CD4-positive, CD25-positive, alpha-beta regulatory T cell (primary cell): ENCODE measurements around the gene JPH2. TPM values are rescaled to one million over a fixed set of nuclear protein-coding genes. Genes with fewer than 3 reads are reported as not detected.
A peak's percentile ranks its signal among the peaks of the same experiment; 100 is the strongest.

Experiments
- ATAC-seq, 2 donors: fragments of 150-1000 bp; cut with Tn5 transposase; one replicate each; pipeline ENCODE4 v1.10.0; 2021; ENCODE audit warnings: low read depth in 2 of 2, moderate number of reproducible peaks in 2 of 2, moderate library complexity in 1 of 2
- DNase-seq, 3 donors: peaks; one replicate each; pipeline versions ENCODE4 v3.0.0 to v3.0.0-alpha.2; 2012 to 2022; ENCODE audit warnings: mixed read lengths in 1 of 3
- H3K27ac ChIP-seq: one replicate; pipeline ENCODE4 v1.7.0; 2013; ENCODE audit warnings: mild to moderate bottlenecking, low read length; ENCODE audit not compliant: insufficient read depth, poor library complexity, severe bottlenecking
- H3K27me3 ChIP-seq: one replicate; pipeline ENCODE4 v1.7.0; 2013; ENCODE audit warnings: low read length; ENCODE audit not compliant: control insufficient read depth, insufficient read depth
- H3K36me3 ChIP-seq: one replicate; pipeline ENCODE4 v1.7.0; 2013; ENCODE audit warnings: mild to moderate bottlenecking, low read length, moderate library complexity; ENCODE audit not compliant: control insufficient read depth, insufficient read depth
- H3K4me1 ChIP-seq: 2 replicates; pipeline ENCODE4 v1.7.0; 2013; ENCODE audit warnings: mild to moderate bottlenecking, low read length; ENCODE audit not compliant: insufficient read depth, control insufficient read depth, poor library complexity, severe bottlenecking
- H3K4me3 ChIP-seq: one replicate; pipeline ENCODE4 v1.7.0; 2013; ENCODE audit warnings: low read depth, mild to moderate bottlenecking, low read length, moderate library complexity
- H3K9me3 ChIP-seq, 2 experiments: 1 replicate in 1 of 2; 2 replicates in 1 of 2; pipeline ENCODE4 v1.7.0; 2013; ENCODE audit warnings: low read length in 2 of 2, mild to moderate bottlenecking in 1 of 2, moderate library complexity in 1 of 2; ENCODE audit not compliant: control insufficient read depth in 2 of 2
- H3K27ac Mint-ChIP-seq, 3 donors: one replicate each; pipeline ENCODE4 v1.8.0; 2020 to 2022; ENCODE audit warnings: mild to moderate bottlenecking in 3 of 3, mixed read lengths in 3 of 3, moderate library complexity in 2 of 3
- H3K27me3 Mint-ChIP-seq: one replicate; pipeline ENCODE4 v1.8.0; 2022; ENCODE audit warnings: mild to moderate bottlenecking, mixed read lengths
- H3K36me3 Mint-ChIP-seq: one replicate; pipeline ENCODE4 v1.8.0; 2020; ENCODE audit warnings: mixed read lengths
- H3K4me1 Mint-ChIP-seq, 4 donors: one replicate each; pipeline ENCODE4 v1.8.0; 2020 to 2022; ENCODE audit warnings: mixed read lengths in 4 of 4, mild to moderate bottlenecking in 1 of 4
- H3K4me3 Mint-ChIP-seq, 4 donors: one replicate each; pipeline ENCODE4 v1.8.0; 2020 to 2022; ENCODE audit warnings: mild to moderate bottlenecking in 4 of 4, mixed read lengths in 4 of 4, moderate library complexity in 3 of 4
- H3K9me3 Mint-ChIP-seq, 7 donors: one replicate each; pipeline ENCODE4 v1.8.0; 2020 to 2022; ENCODE audit warnings: mixed read lengths in 7 of 7, mild to moderate bottlenecking in 3 of 7, moderate library complexity in 2 of 7
- polyA plus RNA-seq, 4 donors: library from polyadenylated mRNA; unstranded; fragments of 300-500 nt; fragmentation: Illumina TruSeq; gene quantifications; one replicate each; pipeline ENCODE4 v1.2.3, GENCODE V29; 2021
- total RNA-seq: library from RNA; stranded (reverse); gene quantifications from one replicate; pipeline ENCODE4 v1.2.3, GENCODE V29; 2022

The JPH2 gene
- total and polyA plus RNA-seq, 5 donors from 2014 or later = not detected

DNA sequence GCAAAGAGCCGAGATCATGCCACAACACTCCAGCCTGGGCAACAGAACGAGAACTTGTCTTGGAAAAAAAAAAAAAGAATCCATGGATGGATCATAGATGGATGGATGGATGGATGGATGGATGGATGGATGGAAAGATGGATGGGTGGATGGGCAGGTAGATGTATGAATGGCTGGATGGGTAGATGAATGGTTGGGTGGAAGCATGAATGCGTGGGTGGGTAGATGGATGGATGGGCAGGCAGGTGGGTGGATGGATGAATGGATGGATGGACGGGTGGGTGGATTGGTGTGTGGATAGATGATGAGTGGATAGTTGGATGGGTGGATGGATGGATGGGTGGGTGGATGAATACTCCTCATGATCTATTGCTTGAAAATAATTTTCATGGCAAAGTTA lies 1.4 kb downstream of the JPH2 start:
- Histone ChIP-seq H3K4me3 (no peak overlapping the region), H3K9me3 (no peaks in the 10 kb centered on the region), H3K36me3 (no peaks in the 10 kb centered on the region), H3K27me3 (peaks cover 21% of the 10 kb centered on the region), H3K4me1 (peaks cover 7% of the 10 kb centered on the region), H3K27ac (no peak overlapping the region)
- H3K27ac Mint-ChIP-seq = no peak overlapping the region
- peaks cover 0 to 2% (median 0%) of the 10 kb centered on the region in 7 donors for H3K9me3 Mint-ChIP-seq
- DNase-seq = no peak
- H3K27me3 Mint-ChIP-seq = peaks cover 62% of the 10 kb centered on the region
- peak overlapping the region in 1 of 4 donors; percentile 62 for H3K4me3 Mint-ChIP-seq
- no peak for ATAC-seq
- peaks cover 0 to 6% (median 2%) of the 10 kb centered on the region in 4 donors for H3K4me1 Mint-ChIP-seq
- no peaks in the 10 kb centered on the region for H3K36me3 Mint-ChIP-seq

DNA sequence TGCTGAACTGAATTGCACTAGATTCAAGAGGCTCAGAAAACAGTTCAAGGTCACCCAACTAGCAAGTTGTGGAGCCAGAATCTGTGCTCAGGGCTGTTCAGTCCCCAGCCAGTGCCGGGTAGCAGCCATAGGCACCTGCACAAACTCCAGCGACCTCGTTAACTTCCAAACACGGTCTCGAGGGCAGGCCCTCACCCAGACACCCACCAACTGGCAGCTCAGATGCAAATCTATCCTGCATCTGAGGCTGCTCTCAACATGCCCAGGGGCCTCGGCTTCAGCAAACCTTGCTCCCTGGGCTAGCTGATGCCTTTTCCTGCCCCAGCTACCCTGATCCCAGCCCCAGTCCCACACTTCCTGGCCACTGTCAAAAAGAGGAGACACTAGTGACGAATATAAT lies 3.7 kb downstream of the JPH2 start:
- Histone ChIP-seq H3K27ac (no peak overlapping the region), H3K9me3 (no peaks in the 10 kb centered on the region), H3K4me3 (no peak overlapping the region), H3K36me3 (no peaks in the 10 kb centered on the region), H3K4me1 (peaks cover 7% of the 10 kb centered on the region), H3K27me3 (peaks cover 15% of the 10 kb centered on the region)
- no peak overlapping the region for H3K27ac Mint-ChIP-seq
- no peak for ATAC-seq
- H3K4me3 Mint-ChIP-seq = no peak overlapping the region
- peaks cover 0 to 6% (median 0%) of the 10 kb centered on the region in 4 donors for H3K4me1 Mint-ChIP-seq
- DNase-seq = no peak
- no peaks in the 10 kb centered on the region for H3K36me3 Mint-ChIP-seq
- peaks cover 61% of the 10 kb centered on the region for H3K27me3 Mint-ChIP-seq
- peaks cover 0 to 2% (median 0%) of the 10 kb centered on the region in 7 donors for H3K9me3 Mint-ChIP-seq

DNA sequence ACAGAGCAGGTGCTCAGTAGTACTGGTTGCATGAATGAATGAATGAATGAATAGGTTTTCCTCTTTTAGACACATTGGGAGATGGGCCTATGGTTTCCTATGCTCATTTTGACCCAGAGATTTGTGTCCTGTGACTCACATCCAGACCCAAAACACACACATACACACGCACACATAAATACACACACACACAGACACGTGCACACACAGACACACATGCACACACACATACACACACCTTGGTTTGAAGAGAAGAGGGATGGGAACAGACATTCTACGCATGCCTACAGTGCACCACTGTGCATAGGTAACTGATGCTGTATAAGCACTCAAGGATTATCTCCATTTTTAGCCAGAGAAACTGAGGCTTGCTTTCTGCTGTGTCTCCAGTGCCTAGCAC lies 4.1 kb downstream of the JPH2 start:
- peaks cover 0 to 6% (median 0%) of the 10 kb centered on the region in 4 donors for H3K4me1 Mint-ChIP-seq
- peaks cover 14% of the 10 kb centered on the region for H3K27me3 ChIP-seq
- peaks cover 0 to 2% (median 0%) of the 10 kb centered on the region in 7 donors for H3K9me3 Mint-ChIP-seq
- peaks cover 7% of the 10 kb centered on the region for H3K4me1 ChIP-seq
- H3K27me3 Mint-ChIP-seq = peaks cover 61% of the 10 kb centered on the region
- H3K36me3 Mint-ChIP-seq = no peaks in the 10 kb centered on the region
- ATAC-seq = no peak
- H3K36me3 ChIP-seq = no peaks in the 10 kb centered on the region
- no peak for DNase-seq
- H3K27ac ChIP-seq = no peak overlapping the region
- no peak overlapping the region for H3K4me3 Mint-ChIP-seq
- H3K9me3 ChIP-seq = no peaks in the 10 kb centered on the region
- H3K4me3 ChIP-seq = no peak overlapping the region
- H3K27ac Mint-ChIP-seq = no peak overlapping the region

DNA sequence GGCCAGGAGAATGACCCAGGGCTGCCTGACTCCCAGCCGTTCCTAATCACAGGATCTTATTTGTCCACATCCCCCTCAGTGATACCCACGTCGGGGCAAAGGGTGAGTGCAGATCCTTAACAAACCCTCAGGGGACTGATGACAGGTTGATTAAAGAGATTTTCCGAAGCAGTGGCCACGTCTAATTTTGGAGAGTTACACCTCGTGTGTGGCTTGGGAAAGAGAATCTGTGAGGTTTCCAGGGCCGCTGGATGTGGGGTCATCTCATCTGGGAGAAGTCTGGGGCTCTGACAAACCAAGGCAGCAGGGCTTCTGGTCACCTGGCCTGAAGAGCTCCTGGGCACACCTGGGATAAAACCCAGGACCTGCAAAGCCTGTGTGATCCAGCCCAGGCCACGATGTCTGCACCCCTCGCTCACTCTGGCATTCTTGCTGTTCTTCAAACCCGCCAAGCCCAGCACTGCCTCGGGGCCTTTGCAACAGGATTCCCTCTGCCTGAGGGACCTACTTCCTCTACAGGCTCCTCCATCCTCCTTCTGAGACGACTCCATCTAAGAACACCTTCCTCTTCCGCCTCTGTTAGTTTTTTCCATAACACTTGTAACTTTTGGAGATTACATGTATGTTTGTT lies 4.7 kb downstream of the JPH2 start:
- Histone ChIP-seq H3K27me3 (peaks cover 12% of the 10 kb centered on the region), H3K27ac (no peak overlapping the region), H3K36me3 (no peaks in the 10 kb centered on the region), H3K4me1 (peaks cover 4% of the 10 kb centered on the region), H3K4me3 (no peak overlapping the region), H3K9me3 (no peaks in the 10 kb centered on the region)
- no peak overlapping the region for H3K4me3 Mint-ChIP-seq
- peak overlapping the region in 1 of 3 donors; percentile 12 for H3K27ac Mint-ChIP-seq
- peaks cover 0 to 2% (median 0%) of the 10 kb centered on the region in 7 donors for H3K9me3 Mint-ChIP-seq
- H3K36me3 Mint-ChIP-seq = no peaks in the 10 kb centered on the region
- DNase-seq (no peak), ATAC-seq (no peak)
- H3K27me3 Mint-ChIP-seq = peaks cover 56% of the 10 kb centered on the region
- H3K4me1 Mint-ChIP-seq = peaks cover 0 to 2% (median 0%) of the 10 kb centered on the region in 4 donors

DNA sequence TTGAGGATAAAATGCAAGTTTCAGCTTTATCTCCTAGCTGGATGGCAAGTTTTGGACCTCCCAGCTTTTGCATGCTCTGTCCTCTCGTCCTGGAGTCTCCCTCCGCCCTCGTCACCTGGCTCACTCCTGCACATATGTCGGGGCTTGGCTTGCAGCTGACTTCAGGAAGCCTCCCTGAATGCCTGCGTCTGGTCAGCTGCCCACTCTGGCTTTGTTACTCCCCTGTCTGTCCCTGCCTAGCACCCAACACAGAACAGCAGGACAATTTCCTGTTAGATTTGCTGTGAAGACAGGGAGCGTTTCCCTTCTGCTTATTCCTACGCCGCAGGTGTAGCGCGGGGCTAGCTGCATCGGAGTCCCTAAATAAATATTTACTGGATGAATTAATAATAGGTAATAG lies 5.4 kb downstream of the JPH2 start:
- H3K27ac ChIP-seq = no peak overlapping the region
- H3K4me3 Mint-ChIP-seq = no peak overlapping the region
- H3K27ac Mint-ChIP-seq = no peak overlapping the region
- H3K27me3 ChIP-seq = peaks cover 12% of the 10 kb centered on the region
- no peaks in the 10 kb centered on the region for H3K36me3 ChIP-seq
- ATAC-seq (no peak), DNase-seq (no peak)
- H3K4me3 ChIP-seq = no peak overlapping the region
- H3K36me3 Mint-ChIP-seq = no peaks in the 10 kb centered on the region
- H3K27me3 Mint-ChIP-seq = peaks cover 51% of the 10 kb centered on the region
- H3K9me3 ChIP-seq = no peaks in the 10 kb centered on the region
- H3K9me3 Mint-ChIP-seq = peaks cover 0 to 2% (median 0%) of the 10 kb centered on the region in 7 donors
- H3K4me1 Mint-ChIP-seq = no peaks in the 10 kb centered on the region
- no peaks in the 10 kb centered on the region for H3K4me1 ChIP-seq

DNA sequence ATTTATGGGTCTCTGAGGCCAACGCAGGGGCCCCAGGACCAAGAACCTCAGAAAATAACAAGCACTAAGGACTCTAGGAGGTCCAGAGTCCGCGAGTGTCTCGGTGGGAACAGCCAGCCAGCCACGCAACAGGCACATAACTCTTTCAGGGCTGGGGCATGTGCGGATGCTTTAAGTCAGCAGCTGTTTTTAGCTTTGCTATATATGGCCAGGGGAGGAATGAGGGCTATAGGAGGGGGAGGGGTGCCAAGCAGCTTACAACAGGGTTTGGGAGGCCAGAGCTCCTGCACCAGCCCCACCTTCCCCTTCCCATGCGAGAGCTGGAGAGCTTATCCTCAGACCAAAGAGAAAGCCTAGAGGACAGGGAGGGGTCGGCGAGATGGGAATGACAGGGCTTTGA lies 6.2 kb downstream of the JPH2 start:
- H3K4me1 ChIP-seq = no peaks in the 10 kb centered on the region
- Mint-ChIP-seq H3K4me1 (no peaks in the 10 kb centered on the region), H3K27ac (no peak overlapping the region), H3K4me3 (no peak overlapping the region), H3K36me3 (no peaks in the 10 kb centered on the region), H3K27me3 (peaks cover 43% of the 10 kb centered on the region), H3K9me3 (no peaks in the 10 kb centered on the region)
- no peak overlapping the region for H3K4me3 ChIP-seq
- no peak overlapping the region for H3K27ac ChIP-seq
- ATAC-seq (no peak), DNase-seq (no peak)
- no peaks in the 10 kb centered on the region for H3K9me3 ChIP-seq
- H3K27me3 ChIP-seq = peaks cover 6% of the 10 kb centered on the region
- no peaks in the 10 kb centered on the region for H3K36me3 ChIP-seq

DNA sequence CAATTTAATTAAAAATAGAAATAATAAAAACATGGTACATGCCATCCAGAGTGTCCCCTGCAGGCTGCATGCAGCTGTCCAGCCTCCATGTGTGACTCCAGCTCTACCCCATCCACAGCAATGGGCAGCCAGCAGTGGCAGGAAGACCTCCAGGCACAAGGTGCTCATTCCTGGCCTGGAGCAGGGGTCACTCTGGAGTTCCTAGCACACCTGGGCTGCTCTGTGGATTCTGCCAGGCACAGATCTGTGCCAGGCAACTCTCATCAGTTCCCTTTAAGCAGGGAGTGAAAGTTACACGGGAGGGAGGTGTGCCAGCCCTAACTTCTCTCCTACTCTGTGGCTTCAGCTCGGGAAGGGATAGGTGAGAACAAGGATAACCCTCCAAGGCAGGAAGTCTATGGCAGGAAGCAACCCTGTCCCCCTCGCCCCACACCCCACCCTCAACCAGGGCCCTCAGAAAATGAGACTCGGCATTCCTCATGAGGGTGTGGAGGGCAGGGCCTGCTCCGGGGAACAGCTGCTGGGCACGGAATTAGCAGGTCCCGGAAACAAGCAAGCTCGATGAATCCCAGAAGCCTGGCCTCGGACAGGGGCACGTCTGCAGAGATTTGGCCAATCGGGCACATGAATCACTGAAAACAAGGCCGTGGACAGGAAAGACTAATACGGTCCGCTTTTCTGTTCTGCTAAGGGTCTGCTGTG lies 10.0 kb downstream of the JPH2 start:
- Mint-ChIP-seq H3K4me3 (peak overlapping the region in 1 of 4 donors; percentile 32), H3K27ac (no peak overlapping the region)

More for the DNA sequence above, 10.0 kb downstream of the JPH2 start:
- no peaks in the 10 kb centered on the region for H3K4me1 ChIP-seq
- no peak for ATAC-seq
- no peak for DNase-seq
- no peaks in the 10 kb centered on the region for H3K36me3 Mint-ChIP-seq
- no peaks in the 10 kb centered on the region for H3K9me3 ChIP-seq
- H3K4me1 Mint-ChIP-seq = no peaks in the 10 kb centered on the region
- H3K27ac ChIP-seq = no peak overlapping the region
- no peaks in the 10 kb centered on the region for H3K36me3 ChIP-seq
- H3K27me3 Mint-ChIP-seq = peaks cover 42% of the 10 kb centered on the region
- no peaks in the 10 kb centered on the region for H3K9me3 Mint-ChIP-seq
- peaks cover 10% of the 10 kb centered on the region for H3K27me3 ChIP-seq
- H3K4me3 ChIP-seq = no peak overlapping the region
